GM12878 (cell line): ENCODE results near the gene PRKAB1. TPM values are rescaled to one million over a fixed set of nuclear protein-coding genes. Genes with fewer than 3 reads are reported as not detected.

Experiments
- BCL11A ChIP-seq: IDR thresholded peaks from 2 replicates; pipeline ENCODE4 v1.6.1; 2011; ENCODE audit warnings: low read depth, low read length
- BCL3 ChIP-seq: IDR thresholded peaks from 2 replicates; pipeline ENCODE4 v1.6.1; 2011; ENCODE audit warnings: borderline replicate concordance, low read depth, mild to moderate bottlenecking, moderate library complexity, low read length; ENCODE audit not compliant: insufficient read depth, poor library complexity, severe bottlenecking
- CBFB ChIP-seq: IDR thresholded peaks from 2 replicates; pipeline ENCODE4 v1.6.1; 2016; ENCODE audit warnings: antibody characterized with exemption, low read depth
- CHD1 ChIP-seq: IDR thresholded peaks from 2 replicates; pipeline ENCODE4 v1.6.1; 2012; ENCODE audit warnings: low read depth, low read length, improper control_type of control experiment
- KAT2A ChIP-seq: conservative IDR thresholded peaks from 2 replicates; pipeline ENCODE4 v1.6.1; 2011; ENCODE audit warnings: low read depth, low read length; ENCODE audit not compliant: control insufficient read depth
- MAX ChIP-seq: IDR thresholded peaks from 2 replicates; pipeline ENCODE4 v1.6.1; 2012; ENCODE audit warnings: low read depth, low read length, improper control_type of control experiment
- MEF2A ChIP-seq: IDR thresholded peaks from 2 replicates; pipeline ENCODE4 v1.6.1; 2011; ENCODE audit warnings: low read depth, mild to moderate bottlenecking, low read length, moderate library complexity; ENCODE audit not compliant: insufficient read depth
- MXI1 ChIP-seq: fragments of 150-350 bp; IDR thresholded peaks from 2 replicates; pipeline ENCODE4 v1.6.1; 2011; ENCODE audit warnings: low read depth, mild to moderate bottlenecking, inconsistent platforms, low read length, improper control_type of control experiment
- NR2C2 ChIP-seq: IDR thresholded peaks from 2 replicates; pipeline ENCODE4 v1.6.1; 2011; ENCODE audit warnings: borderline replicate concordance, low read depth; ENCODE audit not compliant: control insufficient read depth, insufficient read length
- NR2F1 ChIP-seq: fragments of 450-650 bp; conservative IDR thresholded peaks from 2 replicates; pipeline ENCODE4 v1.6.1; 2017; ENCODE audit warnings: mild to moderate bottlenecking
- RELA ChIP-seq: fragments of 450-650 bp; IDR thresholded peaks from 2 replicates; pipeline ENCODE4 v1.8.0; 2014; ENCODE audit warnings: borderline replicate concordance; ENCODE audit not compliant: partially characterized antibody
- RELB ChIP-seq: fragments of 450-650 bp; IDR thresholded peaks from 2 replicates; pipeline ENCODE4 v1.6.1; 2017; ENCODE audit warnings: low read depth, mild to moderate bottlenecking, moderate library complexity
- SIN3A ChIP-seq: IDR thresholded peaks from 2 replicates; pipeline ENCODE4 v1.6.1; 2012; ENCODE audit warnings: low read depth, low read length, improper control_type of control experiment
- SUPT20H ChIP-seq: IDR thresholded peaks from 2 replicates; pipeline ENCODE4 v1.6.1; 2011; ENCODE audit warnings: low read depth, mild to moderate bottlenecking, low read length, moderate library complexity, borderline replicate concordance; ENCODE audit not compliant: control insufficient read depth
- YBX1 ChIP-seq: fragments of 450-650 bp; IDR thresholded peaks from 2 replicates; pipeline ENCODE4 v1.6.1; 2016; ENCODE audit warnings: antibody characterized with exemption
- ZBTB4 ChIP-seq: fragments of 450-650 bp; formaldehyde crosslinking; IDR thresholded peaks from 2 replicates; pipeline ENCODE4 v1.4.0; 2022; ENCODE audit warnings: mild to moderate bottlenecking, moderate library complexity
- ZNF592 ChIP-seq: fragments of 450-650 bp; IDR thresholded peaks from 2 replicates; pipeline ENCODE4 v1.6.1; 2017; ENCODE audit warnings: mild to moderate bottlenecking, moderate library complexity
- polyA plus RNA-seq, 11 experiments: library from polyadenylated mRNA; depleted of rRNA in 4 of 11; unstranded in 6 of 11; stranded (reverse) in 5 of 11; fragments of >200 nt; fragmentation: Nextera tagmentation in 4 of 11; fragmentation: Illumina TruSeq in 1 of 11; extraction: Ambion mirVana in 4 of 11; extraction: Trizol in 1 of 11; gene quantifications; 1 replicate in 1 of 11; 2 replicates in 10 of 11; pipeline versions ENCODE4 v1.2.1 to v1.2.3, GENCODE V29; 2011 to 2016; ENCODE audit warnings: inconsistent platforms in 2 of 11, missing spikeins in 2 of 11, low read depth in 1 of 11
- total RNA-seq, 4 experiments: library from RNA; depleted of rRNA in 3 of 4; stranded (reverse); fragments of >200 nt in 3 of 4; fragmentation: Illumina TruSeq in 1 of 4; extraction: Trizol in 1 of 4; gene quantifications; 2 replicates each; pipeline versions ENCODE4 v1.2.1 to v1.2.3, GENCODE V29; 2013 to 2021

Gene PRKAB1
- total and polyA plus RNA-seq, 10 of the 15 experiments (the other 5 are each of a cell fraction or from before 2014, with no cell fraction given) = 24.6 to 85.0 (median 50.6) TPM

GRCh38 chr12:119681728-119682638, 14.1 kb downstream of the PRKAB1 start (continued):
- TF ChIP-seq RELB (0 out of 2 replicates have a peak, but pooled peaks have one; percentile 19), CHD1 (no peak), RELA (peak; percentile 61), ZBTB4 (no peak), CBFB (peak; percentile 42; the same call in 1 of the 2 replicates), YBX1 (no peak), MAX (no peak), SIN3A (no peak), SUPT20H (no peak), ZNF592 (no peak), MXI1 (no peak), MEF2A (peak; percentile 21; the same call in 1 of the 2 replicates), NR2C2 (no peak), BCL3 (no peak), NR2F1 (0 out of 2 replicates have a peak, but pooled peaks have one; percentile 29), BCL11A (0 out of 2 replicates have a peak, but pooled peaks have one; percentile 6), KAT2A (no peak)
